GM12865 (cell line): ENCODE results near the gene TRABD2B.

Experiments used
- DNase-seq: peaks from one replicate; pipeline ENCODE4 v3.0.0; 2010; ENCODE audit warnings: low read depth
- H3K4me3 ChIP-seq: 2 replicates; pipeline ENCODE4 v1.5.1; 2011; ENCODE audit warnings: mild to moderate bottlenecking, low read depth, low read length, control low read depth
- CTCF ChIP-seq: IDR thresholded peaks from 2 replicates; pipeline ENCODE4 v1.5.1; 2011; ENCODE audit warnings: low read length, control low read depth, low read depth, inconsistent platforms; ENCODE audit not compliant: insufficient read depth; ENCODE audit errors: missing control alignments

Gene TRABD2B

GRCh38 chr1:47924270-47925048 is 72.7 kb downstream of the TRABD2B start:
- no peak for DNase-seq
- no peak for TF ChIP-seq CTCF
- no peak overlapping the region for H3K4me3 ChIP-seq

GRCh38 chr1:47921935-47922415 is 75.2 kb downstream of the TRABD2B start:
- DNase-seq = no peak
- no peak for TF ChIP-seq CTCF

DNA sequence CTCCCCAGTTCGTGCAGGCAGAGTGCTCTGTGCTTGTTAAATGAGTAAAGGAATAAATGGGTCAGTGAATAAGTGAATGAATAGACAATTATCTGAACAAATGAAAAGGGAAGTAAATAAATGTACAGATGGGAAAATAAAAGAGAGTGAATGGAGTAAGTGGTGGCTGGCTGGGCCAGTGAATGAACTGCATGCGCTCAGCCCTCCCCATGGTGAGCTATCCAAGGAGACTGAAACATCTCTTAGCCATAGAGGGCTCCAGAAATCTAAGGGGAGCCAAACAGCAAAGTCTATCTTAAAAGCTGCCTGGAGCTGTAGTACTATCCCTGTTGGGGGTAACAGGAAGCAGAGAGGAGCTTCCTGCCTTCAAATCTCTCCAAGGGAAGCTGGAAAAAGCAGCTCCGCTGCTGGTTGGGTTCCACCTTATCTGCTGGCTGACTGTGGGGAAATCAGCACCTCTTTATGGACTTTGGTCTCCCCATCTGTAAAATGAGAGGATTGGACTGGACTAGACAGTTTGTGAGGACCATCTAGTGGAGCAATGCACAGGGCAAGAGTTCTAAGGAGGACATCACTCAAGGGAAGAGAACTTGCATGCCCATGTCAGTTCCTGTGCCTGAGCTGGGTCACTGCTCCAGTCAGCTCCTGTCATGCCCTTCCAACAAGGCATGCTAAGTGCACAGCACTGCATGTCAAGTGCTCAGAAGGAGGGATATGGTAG is 77.9 kb downstream of the TRABD2B start:
- DNase-seq = no peak
- TF ChIP-seq CTCF = no peak
- no peak overlapping the region for H3K4me3 ChIP-seq

More at GRCh38 chr1:47921935-47922415, 75.2 kb downstream of the TRABD2B start:
- H3K4me3 ChIP-seq = no peak overlapping the region

GRCh38 chr1:47918257-47918867 is 78.8 kb downstream of the TRABD2B start:
- no peak overlapping the region for H3K4me3 ChIP-seq
- TF ChIP-seq CTCF = no peak
- DNase-seq = no peak

DNA sequence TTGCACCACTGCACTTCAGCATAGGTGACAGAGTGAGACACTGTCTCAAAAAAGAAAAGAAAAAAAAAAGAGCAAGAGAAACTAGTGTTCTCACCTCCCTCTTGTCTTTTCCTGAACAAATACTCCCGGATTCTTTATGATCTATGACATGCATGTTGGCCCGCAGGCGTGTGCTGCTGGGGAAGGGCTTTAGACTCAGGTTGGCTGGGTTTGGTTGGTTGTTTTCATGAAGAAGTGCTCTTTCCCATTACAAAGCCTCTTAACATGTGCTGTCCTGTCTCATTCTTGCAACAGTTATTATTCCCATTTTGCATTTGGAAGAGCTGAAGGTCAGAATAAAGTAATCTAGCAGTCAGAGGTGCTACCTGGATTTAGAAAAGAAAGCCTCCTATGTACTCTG is 79.5 kb downstream of the TRABD2B start:
- no peak overlapping the region for H3K4me3 ChIP-seq
- DNase-seq = no peak

More for the DNA sequence above, 79.5 kb downstream of the TRABD2B start:
- TF ChIP-seq CTCF = no peak
